Caco-2 (cell line): ENCODE measurements around the gene TAF5L. TPM values are rescaled to one million over a fixed set of nuclear protein-coding genes. Genes with fewer than 3 reads are reported as not detected.

Experiments
- BruUV-seq: library from RNA; stranded (reverse); fragments of 400-500 nt; replicated peaks from 2 replicates; lab custom pipeline; 2021; lab: Mats Ljungman, UMichigan
- CTCF ChIA-PET: fragments of 300-600 bp; sonication (Branson Sonifier 250); formaldehyde crosslinking; loops from one replicate; lab custom pipeline; 2022; ENCODE audit warnings: antibody characterized with exemption; lab: Charles Lee
- POLR2A ChIA-PET: fragments of 300-600 bp; sonication (Branson Sonifier 250); formaldehyde crosslinking; loops from one replicate; lab custom pipeline; 2022; ENCODE audit warnings: antibody characterized with exemption; lab: Charles Lee
- DNase-seq, 2 experiments: peaks; one replicate each; pipeline versions ENCODE4 v3.0.0 to v3.0.0-alpha.2; 2020 to 2022
- H3K27me3 ChIP-seq: replicated peaks from 2 replicates; pipeline ENCODE4 v1.6.0; 2011; ENCODE audit warnings: low read length; ENCODE audit not compliant: control insufficient read depth, insufficient read depth
- H3K36me3 ChIP-seq: 2 replicates; pipeline ENCODE4 v1.5.1; 2011; ENCODE audit warnings: low read length; ENCODE audit not compliant: control insufficient read depth, insufficient read depth
- H3K4me1 ChIP-seq: fragments of 250-450 bp; sonication (Bioruptor Pico); 2 replicates; pipeline ENCODE4 v1.5.1; 2020; ENCODE audit warnings: mild to moderate bottlenecking
- H3K4me3 ChIP-seq: 2 replicates; pipeline ENCODE4 v1.5.1; 2011; ENCODE audit warnings: low read depth, mild to moderate bottlenecking, control low read depth, low read length
- H3K9me3 ChIP-seq: fragments of 250-450 bp; sonication (Bioruptor Pico); 2 replicates; pipeline ENCODE4 v1.5.1; 2020; ENCODE audit warnings: mild to moderate bottlenecking, moderate library complexity
- H3K27ac Mint-ChIP-seq: one replicate; pipeline ENCODE4 v1.8.0; 2022; ENCODE audit warnings: mixed read lengths; ENCODE audit not compliant: unreplicated experiment
- H3K27me3 Mint-ChIP-seq: one replicate; pipeline ENCODE4 v1.8.0; 2022; ENCODE audit warnings: mixed read lengths; ENCODE audit not compliant: insufficient read depth, unreplicated experiment
- H3K36me3 Mint-ChIP-seq: one replicate; pipeline ENCODE4 v1.8.0; 2022; ENCODE audit warnings: mild to moderate bottlenecking, mixed read lengths; ENCODE audit not compliant: insufficient read depth, unreplicated experiment
- H3K4me1 Mint-ChIP-seq: one replicate; pipeline ENCODE4 v1.8.0; 2022; ENCODE audit warnings: low read depth, mixed read lengths; ENCODE audit not compliant: unreplicated experiment
- H3K4me3 Mint-ChIP-seq: one replicate; pipeline ENCODE4 v1.8.0; 2022; ENCODE audit warnings: mild to moderate bottlenecking, moderate library complexity, mixed read lengths; ENCODE audit not compliant: unreplicated experiment
- H3K9me3 Mint-ChIP-seq: one replicate; pipeline ENCODE4 v1.8.0; 2022; ENCODE audit warnings: mixed read lengths; ENCODE audit not compliant: unreplicated experiment
- intact Hi-C: fragments of 100-400 bp; cut with micrococcal nuclease; formaldehyde crosslinking; loops from one replicate; pipeline ENCODE4 v1.10.0; 2022; ENCODE audit not compliant: unreplicated experiment
- total RNA-seq: library from RNA; stranded (reverse); gene quantifications from 2 replicates; pipeline ENCODE4 v1.2.3, GENCODE V29; 2022
- TF ChIP-seq, protein P1 (sequence below), 2 experiments: fragments of 200-600 bp in 1 of 2; IDR thresholded peaks; 1 replicate in 1 of 2; 2 replicates in 1 of 2; pipeline versions ENCODE4 v1.5.1 to v1.8.0; 2011 to 2022; ENCODE audit warnings: antibody characterized with exemption in 1 of 2, control low read depth in 1 of 2, inconsistent platforms in 1 of 2, low read depth in 1 of 2, low read length in 1 of 2, mild to moderate bottlenecking in 1 of 2, moderate library complexity in 1 of 2; ENCODE audit not compliant: insufficient read depth in 1 of 2, severe bottlenecking in 1 of 2, unreplicated experiment in 1 of 2

Gene TAF5L
- total RNA-seq, 1 experiment from 2014 or later: 23.8 TPM

DNA sequence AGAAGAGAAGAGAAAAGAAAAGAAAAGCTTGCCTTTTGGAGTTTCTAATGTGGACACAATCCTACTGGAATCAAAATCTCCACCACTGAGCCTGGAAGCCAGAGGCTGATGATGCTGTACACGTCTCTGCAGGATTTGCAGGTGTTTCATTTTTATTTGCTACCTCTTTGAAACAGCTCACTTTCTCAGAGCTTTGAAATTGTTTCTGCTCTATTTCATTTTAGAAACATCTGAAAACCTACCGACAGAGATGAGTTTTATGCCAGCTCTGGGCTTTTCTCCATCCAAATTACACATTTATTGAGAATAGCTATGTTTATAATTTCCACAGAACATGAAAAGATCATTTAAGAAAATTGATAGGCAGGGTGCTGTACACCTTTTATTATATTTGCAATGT, 46.3 kb upstream of the TAF5L start:
- H3K27ac Mint-ChIP-seq: no peak overlapping the region
- H3K4me3 ChIP-seq: no peak overlapping the region
- H3K27me3 Mint-ChIP-seq: no peaks in the 10 kb centered on the region
- no peaks in the 10 kb centered on the region for H3K9me3 ChIP-seq
- no peaks in the 10 kb centered on the region for H3K36me3 ChIP-seq
- no peak overlapping the region for H3K4me3 Mint-ChIP-seq
- CTCF ChIA-PET: interaction anchor here (0.6 kb wide), 1 partner anchor 639 kb away, joined by 4 read pairs; no protein-coding TSS in a partner anchor
- no peaks in the 10 kb centered on the region for H3K9me3 Mint-ChIP-seq
- no TSS peak for BruUV-seq
- H3K27me3 ChIP-seq: no peaks in the 10 kb centered on the region
- intact Hi-C loops: no loop called here
- no peak for DNase-seq
- no peaks in the 10 kb centered on the region for H3K4me1 ChIP-seq
- TF ChIP-seq, protein P1, sequence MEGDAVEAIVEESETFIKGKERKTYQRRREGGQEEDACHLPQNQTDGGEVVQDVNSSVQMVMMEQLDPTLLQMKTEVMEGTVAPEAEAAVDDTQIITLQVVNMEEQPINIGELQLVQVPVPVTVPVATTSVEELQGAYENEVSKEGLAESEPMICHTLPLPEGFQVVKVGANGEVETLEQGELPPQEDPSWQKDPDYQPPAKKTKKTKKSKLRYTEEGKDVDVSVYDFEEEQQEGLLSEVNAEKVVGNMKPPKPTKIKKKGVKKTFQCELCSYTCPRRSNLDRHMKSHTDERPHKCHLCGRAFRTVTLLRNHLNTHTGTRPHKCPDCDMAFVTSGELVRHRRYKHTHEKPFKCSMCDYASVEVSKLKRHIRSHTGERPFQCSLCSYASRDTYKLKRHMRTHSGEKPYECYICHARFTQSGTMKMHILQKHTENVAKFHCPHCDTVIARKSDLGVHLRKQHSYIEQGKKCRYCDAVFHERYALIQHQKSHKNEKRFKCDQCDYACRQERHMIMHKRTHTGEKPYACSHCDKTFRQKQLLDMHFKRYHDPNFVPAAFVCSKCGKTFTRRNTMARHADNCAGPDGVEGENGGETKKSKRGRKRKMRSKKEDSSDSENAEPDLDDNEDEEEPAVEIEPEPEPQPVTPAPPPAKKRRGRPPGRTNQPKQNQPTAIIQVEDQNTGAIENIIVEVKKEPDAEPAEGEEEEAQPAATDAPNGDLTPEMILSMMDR (IDR thresholded peaks at IDR 0.05; ENCODE audit: insufficient read depth in 1 of 2, low read depth in 1 of 2, low read length in 1 of 2, severe bottlenecking in 1 of 2, unreplicated experiment in 1 of 2): no peak
- POLR2A ChIA-PET: no interaction called here
- no peaks in the 10 kb centered on the region for H3K4me1 Mint-ChIP-seq
- H3K36me3 Mint-ChIP-seq: no peaks in the 10 kb centered on the region

DNA sequence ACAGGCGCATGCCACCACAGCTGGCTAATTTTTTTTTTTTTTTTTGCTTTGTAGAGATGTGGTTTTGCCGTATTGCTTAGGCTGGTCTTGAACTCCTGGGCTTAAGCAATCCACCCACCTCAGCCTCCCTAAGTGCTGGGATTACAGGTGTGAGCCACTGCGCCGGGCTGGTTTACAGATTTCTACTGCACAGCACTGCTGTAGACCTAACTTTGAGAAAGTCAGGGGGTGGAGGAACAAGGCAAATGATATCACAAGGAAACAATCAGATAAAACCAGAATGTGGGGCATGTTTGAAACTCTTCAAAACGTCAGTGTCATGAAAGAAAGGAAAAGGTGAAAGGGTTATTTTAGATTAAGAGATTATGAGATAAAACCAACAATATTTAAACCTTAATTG, 45.4 kb upstream of the TAF5L start:
- no peak overlapping the region for H3K27ac Mint-ChIP-seq
- no peaks in the 10 kb centered on the region for H3K4me1 Mint-ChIP-seq
- TF ChIP-seq, protein P1 (IDR thresholded peaks at IDR 0.05; ENCODE audit: insufficient read depth in 1 of 2, low read depth in 1 of 2, low read length in 1 of 2, severe bottlenecking in 1 of 2, unreplicated experiment in 1 of 2): no peak
- no peaks in the 10 kb centered on the region for H3K9me3 ChIP-seq
- no peaks in the 10 kb centered on the region for H3K4me1 ChIP-seq
- H3K27me3 ChIP-seq: no peaks in the 10 kb centered on the region
- BruUV-seq: no TSS peak
- no peaks in the 10 kb centered on the region for H3K36me3 ChIP-seq
- no peak overlapping the region for H3K4me3 ChIP-seq
- no peak overlapping the region for H3K4me3 Mint-ChIP-seq
- no peaks in the 10 kb centered on the region for H3K9me3 Mint-ChIP-seq
- H3K36me3 Mint-ChIP-seq: no peaks in the 10 kb centered on the region
- no peaks in the 10 kb centered on the region for H3K27me3 Mint-ChIP-seq
- CTCF ChIA-PET: no interaction called here
- no peak for DNase-seq
- intact Hi-C loops: no loop called here
- POLR2A ChIA-PET: no interaction called here

DNA sequence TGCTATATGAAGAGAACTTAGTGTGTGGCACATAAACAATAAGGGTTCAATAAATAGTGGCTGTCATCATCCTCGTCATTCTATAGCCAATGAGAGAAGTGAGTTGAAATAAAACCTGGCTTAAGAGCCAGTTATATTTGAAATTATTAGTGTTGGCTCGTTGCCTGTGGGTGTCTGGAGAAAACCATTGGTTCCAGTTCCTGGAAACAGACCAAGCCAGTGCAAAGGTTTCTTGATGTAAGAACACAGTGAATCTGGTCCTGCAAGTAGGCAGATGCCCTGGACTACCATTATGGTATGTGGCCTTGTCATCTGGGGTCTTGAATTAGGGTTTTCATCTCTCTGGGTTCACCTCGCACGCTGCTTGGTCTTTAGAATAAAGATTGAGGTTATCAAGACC, 43.4 kb upstream of the TAF5L start:
- Histone ChIP-seq H3K9me3 (no peaks in the 10 kb centered on the region), H3K4me3 (no peak overlapping the region), H3K4me1 (no peaks in the 10 kb centered on the region), H3K27me3 (no peaks in the 10 kb centered on the region), H3K36me3 (no peaks in the 10 kb centered on the region)
- Mint-ChIP-seq H3K27ac (no peak overlapping the region), H3K4me3 (no peak overlapping the region), H3K4me1 (no peaks in the 10 kb centered on the region), H3K9me3 (no peaks in the 10 kb centered on the region), H3K36me3 (no peaks in the 10 kb centered on the region), H3K27me3 (no peaks in the 10 kb centered on the region)
- TF ChIP-seq, protein P1 (IDR thresholded peaks at IDR 0.05; ENCODE audit: insufficient read depth in 1 of 2, low read depth in 1 of 2, low read length in 1 of 2, severe bottlenecking in 1 of 2, unreplicated experiment in 1 of 2): no peak
- no TSS peak for BruUV-seq
- ChIA-PET POLR2A (no interaction called here), CTCF (no interaction called here)
- intact Hi-C loops: no loop called here
- no peak for DNase-seq
